WTC11 (cell line): ENCODE results near the gene DUSP5. TPM values are rescaled to one million over a fixed set of nuclear protein-coding genes. Genes with fewer than 3 reads are reported as not detected.

Experiments used
- ATAC-seq: fragments of 200-7000 bp; cut with Tn5 transposase; 2 replicates; pipeline ENCODE4 v1.10.0; 2021; ENCODE audit warnings: mild to moderate bottlenecking, moderate library complexity
- CTCF ChIA-PET: fragments of 300-600 bp; sonication (Branson Sonifier 250); formaldehyde crosslinking; loops from one replicate; lab custom pipeline; 2021; ENCODE audit warnings: antibody characterized with exemption; lab: Charles Lee
- POLR2A ChIA-PET: fragments of 350-600 bp; sonication (Branson Sonifier 250); formaldehyde crosslinking; loops from one replicate; lab custom pipeline; 2021; ENCODE audit warnings: antibody characterized with exemption; lab: Charles Lee
- DNase-seq: peaks from one replicate; pipeline ENCODE4 v3.0.0; 2021; ENCODE audit warnings: low spot score
- H3K27ac Mint-ChIP-seq: 2 replicates; pipeline ENCODE4 v1.8.0; 2021; ENCODE audit warnings: mixed read lengths
- H3K27me3 Mint-ChIP-seq: 2 replicates; pipeline ENCODE4 v1.8.0; 2021; ENCODE audit warnings: low read depth, mild to moderate bottlenecking, moderate library complexity, mixed read lengths
- H3K36me3 Mint-ChIP-seq: 2 replicates; pipeline ENCODE4 v1.8.0; 2021; ENCODE audit warnings: mixed read lengths
- H3K4me1 Mint-ChIP-seq: 2 replicates; pipeline ENCODE4 v1.8.0; 2022; ENCODE audit warnings: mixed read lengths
- H3K4me3 Mint-ChIP-seq: 2 replicates; pipeline ENCODE4 v1.8.0; 2021; ENCODE audit warnings: mild to moderate bottlenecking, moderate library complexity, mixed read lengths
- H3K9me3 Mint-ChIP-seq: 2 replicates; pipeline ENCODE4 v1.8.0; 2021; ENCODE audit warnings: mixed read lengths
- CDX4 ChIP-seq: fragments of 250-450 bp; sonication (Bioruptor Pico); IDR thresholded peaks from 2 replicates; pipeline ENCODE4 v1.9.0; 2021; ENCODE audit warnings: moderate library complexity, mild to moderate bottlenecking, inconsistent platforms, borderline replicate concordance
- FOXP4 ChIP-seq: sonication (generic); formaldehyde crosslinking; IDR thresholded peaks from 2 replicates; pipeline ENCODE4 v1.8.0; 2022; ENCODE audit warnings: mild to moderate bottlenecking, missing genetic modification reagents
- HMGXB4 ChIP-seq: sonication (generic); formaldehyde crosslinking; IDR thresholded peaks from 2 replicates; pipeline ENCODE4 v1.8.1; 2023; ENCODE audit warnings: mild to moderate bottlenecking, moderate library complexity, missing genetic modification reagents
- NFYB ChIP-seq: sonication (generic); formaldehyde crosslinking; conservative IDR thresholded peaks from 2 replicates; pipeline ENCODE4 v1.8.0; 2022; ENCODE audit warnings: low read depth, missing genetic modification reagents
- NR2C2 ChIP-seq: sonication (generic); formaldehyde crosslinking; IDR thresholded peaks from 2 replicates; pipeline ENCODE4 v1.8.0; 2022; ENCODE audit warnings: mild to moderate bottlenecking, missing genetic modification reagents
- NR3C1 ChIP-seq: sonication (generic); formaldehyde crosslinking; conservative IDR thresholded peaks from 2 replicates; pipeline ENCODE4 v1.8.1; 2023; ENCODE audit warnings: low read depth, mild to moderate bottlenecking, missing genetic modification reagents
- OVOL2 ChIP-seq: fragments of 250-450 bp; sonication (Bioruptor Pico); IDR thresholded peaks from 2 replicates; pipeline ENCODE4 v1.9.0; 2021; ENCODE audit warnings: mild to moderate bottlenecking, borderline replicate concordance
- ZNF138 ChIP-seq: sonication (generic); formaldehyde crosslinking; conservative IDR thresholded peaks from 2 replicates; pipeline ENCODE4 v1.8.1; 2022; ENCODE audit warnings: mild to moderate bottlenecking, moderate library complexity, missing genetic modification reagents
- ZNF263 ChIP-seq: sonication (generic); formaldehyde crosslinking; IDR thresholded peaks from 2 replicates; pipeline ENCODE4 v1.8.1; 2022; ENCODE audit warnings: low read depth, mild to moderate bottlenecking, moderate library complexity, missing genetic modification reagents
- total RNA-seq: library from RNA; stranded (reverse); gene quantifications from 3 replicates; pipeline ENCODE4 v1.2.3, GENCODE V29; 2021
- TF ChIP-seq, protein P1 (sequence below): sonication (generic); formaldehyde crosslinking; IDR thresholded peaks from 2 replicates; pipeline ENCODE4 v1.8.1; 2023; ENCODE audit warnings: mild to moderate bottlenecking, missing genetic modification reagents

DUSP5 gene
- total RNA-seq, 1 experiment from 2014 or later = 55.1 TPM

DNA sequence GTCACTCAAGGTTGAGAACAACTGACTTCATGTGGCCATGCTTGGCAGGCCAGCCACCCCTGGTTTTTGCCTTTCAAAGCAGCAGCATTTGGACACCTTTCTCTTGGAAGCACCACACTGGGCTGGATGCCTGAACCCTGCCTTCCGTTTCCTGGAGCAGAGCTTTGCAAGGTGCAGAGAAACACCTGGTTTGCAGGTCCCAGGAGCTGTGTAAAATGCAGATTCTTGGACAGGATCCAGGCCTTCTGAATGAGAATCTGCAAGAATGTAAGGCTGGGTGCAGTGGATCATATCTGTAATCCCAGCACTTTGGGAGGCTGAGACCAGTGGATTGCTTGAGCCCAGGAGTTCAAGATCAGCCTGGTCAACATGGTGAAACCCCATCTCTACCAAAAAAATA, 18.0 kb upstream of the DUSP5 start:
- Mint-ChIP-seq H3K9me3 (no peaks in the 10 kb centered on the region), H3K4me3 (no peak overlapping the region), H3K27ac (no peak overlapping the region), H3K36me3 (no peaks in the 10 kb centered on the region), H3K27me3 (peaks cover 5% of the 10 kb centered on the region), H3K4me1 (peaks cover 19% of the 10 kb centered on the region)
- TF ChIP-seq FOXP4 (CRISPR knock-in tag) (no peak), CDX4 (CRISPR knock-in tag) (no peak), NR3C1 (CRISPR knock-in tag) (no peak), OVOL2 (no peak)
- ATAC-seq (no peak), DNase-seq (no peak)
- ChIA-PET CTCF (interaction anchor here (0.9 kb wide), 1 partner anchor 125 kb away, joined by 3 read pairs; no protein-coding TSS in a partner anchor), POLR2A (no interaction called here)

DNA sequence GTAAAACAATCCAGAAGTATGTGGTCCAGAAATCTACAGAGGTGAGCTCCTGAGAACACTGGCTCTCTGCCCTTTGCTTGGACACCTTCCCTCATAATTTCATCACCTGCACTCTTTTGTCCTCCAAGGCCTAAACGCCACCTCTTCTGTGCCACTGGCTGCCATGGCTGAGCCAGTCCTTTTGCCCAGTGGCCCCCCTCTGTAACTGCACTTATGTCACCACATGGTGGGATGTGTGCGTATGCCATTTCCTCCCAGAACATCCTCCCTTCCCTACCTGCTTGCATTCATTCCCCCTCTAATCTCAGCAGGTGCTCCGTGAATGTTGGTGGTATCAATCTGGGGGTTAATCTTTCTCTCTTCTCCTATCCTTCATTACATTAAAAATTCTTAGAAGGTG, 17.3 kb upstream of the DUSP5 start:
- peak; percentile 47 for ATAC-seq

GRCh38 chr10:110481919-110482318, 15.8 kb upstream of the DUSP5 start:
- H3K27me3 Mint-ChIP-seq = peaks cover 3% of the 10 kb centered on the region
- ChIA-PET CTCF (no interaction called here), POLR2A (no interaction called here)
- H3K4me1 Mint-ChIP-seq = peaks cover 24% of the 10 kb centered on the region
- H3K36me3 Mint-ChIP-seq = no peaks in the 10 kb centered on the region
- no peaks in the 10 kb centered on the region for H3K9me3 Mint-ChIP-seq
- no peak overlapping the region for H3K4me3 Mint-ChIP-seq
- H3K27ac Mint-ChIP-seq = no peak overlapping the region
- no peak for TF ChIP-seq NR3C1 (CRISPR knock-in tag)
- no peak for TF ChIP-seq NR2C2 (CRISPR knock-in tag)
- TF ChIP-seq, protein P1, sequence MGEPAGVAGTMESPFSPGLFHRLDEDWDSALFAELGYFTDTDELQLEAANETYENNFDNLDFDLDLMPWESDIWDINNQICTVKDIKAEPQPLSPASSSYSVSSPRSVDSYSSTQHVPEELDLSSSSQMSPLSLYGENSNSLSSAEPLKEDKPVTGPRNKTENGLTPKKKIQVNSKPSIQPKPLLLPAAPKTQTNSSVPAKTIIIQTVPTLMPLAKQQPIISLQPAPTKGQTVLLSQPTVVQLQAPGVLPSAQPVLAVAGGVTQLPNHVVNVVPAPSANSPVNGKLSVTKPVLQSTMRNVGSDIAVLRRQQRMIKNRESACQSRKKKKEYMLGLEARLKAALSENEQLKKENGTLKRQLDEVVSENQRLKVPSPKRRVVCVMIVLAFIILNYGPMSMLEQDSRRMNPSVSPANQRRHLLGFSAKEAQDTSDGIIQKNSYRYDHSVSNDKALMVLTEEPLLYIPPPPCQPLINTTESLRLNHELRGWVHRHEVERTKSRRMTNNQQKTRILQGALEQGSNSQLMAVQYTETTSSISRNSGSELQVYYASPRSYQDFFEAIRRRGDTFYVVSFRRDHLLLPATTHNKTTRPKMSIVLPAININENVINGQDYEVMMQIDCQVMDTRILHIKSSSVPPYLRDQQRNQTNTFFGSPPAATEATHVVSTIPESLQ (CRISPR knock-in tag) = no peak
- ATAC-seq (no peak), DNase-seq (no peak)

More for the DNA sequence above, 17.3 kb upstream of the DUSP5 start:
- no peak overlapping the region for H3K27ac Mint-ChIP-seq
- H3K36me3 Mint-ChIP-seq = no peaks in the 10 kb centered on the region
- no peak for DNase-seq
- peaks cover 17% of the 10 kb centered on the region for H3K4me1 Mint-ChIP-seq
- no peak overlapping the region for H3K4me3 Mint-ChIP-seq
- TF ChIP-seq FOXP4 (CRISPR knock-in tag) (no peak), NFYB (CRISPR knock-in tag) (no peak), HMGXB4 (CRISPR knock-in tag) (no peak), ZNF138 (CRISPR knock-in tag) (no peak), ZNF263 (CRISPR knock-in tag) (no peak), CDX4 (CRISPR knock-in tag) (no peak)
- peaks cover 5% of the 10 kb centered on the region for H3K27me3 Mint-ChIP-seq
- ChIA-PET CTCF (interaction anchor here (0.9 kb wide), 1 partner anchor 126 kb away, joined by 3 read pairs; no protein-coding TSS in a partner anchor), POLR2A (no interaction called here)
- no peaks in the 10 kb centered on the region for H3K9me3 Mint-ChIP-seq
